Kidney (tissue), 14 donors: ENCODE measurements around the gene GPSM1. TPM values are rescaled to one million over a fixed set of nuclear protein-coding genes. Genes with fewer than 3 reads are reported as not detected.

Experiments
- DNase-seq, 5 donors: peaks; one replicate each; pipeline ENCODE4 v3.0.0-alpha.2; 2013 to 2020
- FAIRE-seq: peaks from 2 replicates; lab custom pipeline; 2012; peaks lifted over from hg19 to GRCh38; lab: Jason Lieb, UNC
- H3K27ac ChIP-seq, 2 donors: one replicate each; pipeline ENCODE4 v1.7.0; 2013; ENCODE audit warnings: low read depth in 2 of 2, low read length in 2 of 2, inconsistent platforms in 1 of 2
- H3K27me3 ChIP-seq: one replicate; pipeline ENCODE4 v1.7.1; 2013; ENCODE audit warnings: low read length, inconsistent platforms; ENCODE audit not compliant: control insufficient read depth, insufficient read depth
- H3K36me3 ChIP-seq, 3 donors: one replicate each; pipeline versions ENCODE4 v1.7.0 to v1.7.1; 2013; ENCODE audit warnings: low read length in 3 of 3, control low read depth in 1 of 3, inconsistent platforms in 1 of 3; ENCODE audit not compliant: insufficient read depth in 3 of 3, control insufficient read depth in 2 of 3
- H3K4me1 ChIP-seq, 3 donors: one replicate each; pipeline versions ENCODE4 v1.7.0 to v1.7.1; 2013; ENCODE audit warnings: low read length in 3 of 3, inconsistent platforms in 1 of 3, low read depth in 1 of 3; ENCODE audit not compliant: control insufficient read depth in 2 of 3, insufficient read depth in 2 of 3
- H3K4me3 ChIP-seq, 3 donors: one replicate each; pipeline versions ENCODE4 v1.7.0 to v1.8.1; 2013; ENCODE audit warnings: low read length in 3 of 3, control low read depth in 1 of 3, inconsistent platforms in 1 of 3
- H3K9ac ChIP-seq, 3 donors: one replicate each; pipeline versions ENCODE4 v1.7.0 to v1.7.1; 2013; ENCODE audit warnings: low read length in 3 of 3, control low read depth in 1 of 3, inconsistent platforms in 1 of 3
- H3K9me3 ChIP-seq, 3 donors: one replicate each; pipeline versions ENCODE4 v1.7.0 to v1.7.1; 2013; ENCODE audit warnings: low read length in 3 of 3, control low read depth in 1 of 3, inconsistent platforms in 1 of 3; ENCODE audit not compliant: control insufficient read depth in 2 of 3, insufficient read depth in 1 of 3
- intact Hi-C: fragments of 100-400 bp; cut with DNase I; formaldehyde crosslinking; loops from one replicate; pipeline ENCODE4 v1.11.1; 2022
- polyA plus RNA-seq: library from polyadenylated mRNA; stranded (reverse); fragments of 350-450 nt; fragmentation: Illumina TruSeq; extraction: RNeasy Lipid Tissue Mini Kit (QIAGEN cat#74804); gene quantifications from one replicate; pipeline ENCODE4 v1.2.3, GENCODE V29; 2014; ENCODE audit warnings: low read depth, low replicate concordance; ENCODE audit not compliant: insufficient read depth
- total RNA-seq: library from RNA; stranded (reverse); fragmentation: NEBNext Ultra II Directional; extraction: Animal tissue kit (Norgen Biotek cat#: 25700); gene quantifications from one replicate; pipeline ENCODE4 v1.2.1, GENCODE V29; 2021
- TF ChIP-seq, protein P1 (sequence below): IDR thresholded peaks from 3 replicates; pipeline ENCODE4 v1.5.1; 2012; ENCODE audit warnings: mild to moderate bottlenecking, moderate library complexity, borderline replicate concordance; ENCODE audit not compliant: insufficient read depth; ENCODE audit errors: extremely low read depth
- donor health status: control.
- donor health status: control.
- donor health status: control.
- donor health status: control.
- donor health status: control.
- donor health status: DM: yes; HTN: yes; CAD: no.
- donor health status: Normal renal cell carcinoma (clear cell type).

Gene GPSM1
- total and polyA plus RNA-seq, 2 donors from 2014 or later, result 11.6 to 11.9 TPM

DNA sequence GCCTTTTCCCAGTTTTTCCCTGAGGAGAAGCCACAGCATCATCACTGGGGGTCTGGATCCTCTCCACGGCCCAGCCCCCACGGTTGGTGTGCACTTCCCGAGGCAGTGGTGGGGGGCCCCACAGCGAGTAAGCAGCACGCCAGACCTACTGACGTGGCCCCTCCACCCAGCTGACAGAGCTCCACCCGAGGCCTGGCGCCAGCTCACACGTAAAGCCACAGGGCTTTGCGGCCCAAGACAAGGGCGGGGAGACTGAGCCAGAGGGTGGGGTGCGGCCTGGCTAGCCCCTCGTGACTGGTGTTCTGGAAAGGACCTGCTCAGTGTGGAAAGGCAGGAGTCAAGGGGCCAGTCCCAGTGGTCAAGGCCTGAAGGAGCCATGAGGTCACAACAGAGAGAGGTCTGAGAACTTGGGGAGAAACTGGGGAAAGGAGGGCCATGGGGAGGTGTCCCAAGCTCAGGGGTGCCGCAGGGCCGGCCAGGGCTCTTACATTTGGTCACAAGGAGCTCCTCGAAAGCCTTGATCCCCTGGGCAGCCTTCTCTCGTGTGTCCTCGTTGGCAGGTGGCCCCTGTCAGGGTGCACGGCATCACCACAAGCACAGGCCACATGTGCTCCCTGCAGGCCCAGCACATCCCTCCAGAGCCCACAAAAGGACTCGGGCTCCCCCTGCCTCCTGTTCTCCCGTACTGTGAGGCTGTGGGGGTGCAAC is 67.1 kb downstream of the GPSM1 start:
- DNase-seq, result no peak
- no peak overlapping the region for H3K4me3 ChIP-seq
- H3K9me3 ChIP-seq, result no peaks in the 10 kb centered on the region
- peaks cover 0 to 8% (median 4%) of the 10 kb centered on the region in 3 donors for H3K4me1 ChIP-seq
- TF ChIP-seq, protein P1, sequence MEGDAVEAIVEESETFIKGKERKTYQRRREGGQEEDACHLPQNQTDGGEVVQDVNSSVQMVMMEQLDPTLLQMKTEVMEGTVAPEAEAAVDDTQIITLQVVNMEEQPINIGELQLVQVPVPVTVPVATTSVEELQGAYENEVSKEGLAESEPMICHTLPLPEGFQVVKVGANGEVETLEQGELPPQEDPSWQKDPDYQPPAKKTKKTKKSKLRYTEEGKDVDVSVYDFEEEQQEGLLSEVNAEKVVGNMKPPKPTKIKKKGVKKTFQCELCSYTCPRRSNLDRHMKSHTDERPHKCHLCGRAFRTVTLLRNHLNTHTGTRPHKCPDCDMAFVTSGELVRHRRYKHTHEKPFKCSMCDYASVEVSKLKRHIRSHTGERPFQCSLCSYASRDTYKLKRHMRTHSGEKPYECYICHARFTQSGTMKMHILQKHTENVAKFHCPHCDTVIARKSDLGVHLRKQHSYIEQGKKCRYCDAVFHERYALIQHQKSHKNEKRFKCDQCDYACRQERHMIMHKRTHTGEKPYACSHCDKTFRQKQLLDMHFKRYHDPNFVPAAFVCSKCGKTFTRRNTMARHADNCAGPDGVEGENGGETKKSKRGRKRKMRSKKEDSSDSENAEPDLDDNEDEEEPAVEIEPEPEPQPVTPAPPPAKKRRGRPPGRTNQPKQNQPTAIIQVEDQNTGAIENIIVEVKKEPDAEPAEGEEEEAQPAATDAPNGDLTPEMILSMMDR, result no peak
- no peak for FAIRE-seq
- no peak overlapping the region for H3K9ac ChIP-seq
- no peak overlapping the region for H3K27ac ChIP-seq
- H3K36me3 ChIP-seq, result peaks cover 0 to 35% (median 22%) of the 10 kb centered on the region in 3 donors
- intact Hi-C loops, result no loop called here
- H3K27me3 ChIP-seq, result no peaks in the 10 kb centered on the region

DNA sequence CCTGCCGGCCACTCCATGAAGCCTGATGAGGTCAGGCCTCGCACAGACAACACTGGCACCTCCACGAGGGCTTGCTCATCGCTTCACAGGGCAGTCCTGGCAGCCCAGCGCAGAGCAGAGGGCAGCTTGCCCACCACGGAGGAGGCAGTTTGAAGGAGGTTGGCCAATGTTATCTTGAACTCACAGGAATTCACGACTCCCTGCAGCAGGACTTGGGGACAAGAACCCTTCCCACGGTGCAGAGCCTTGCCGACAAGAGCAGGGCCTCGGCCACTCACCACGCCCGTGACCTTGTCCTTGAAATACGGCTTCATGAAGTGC is 67.6 kb downstream of the GPSM1 start:
- Histone ChIP-seq H3K4me1 (peaks cover 0 to 9% (median 4%) of the 10 kb centered on the region in 3 donors), H3K36me3 (peaks cover 0 to 30% (median 22%) of the 10 kb centered on the region in 3 donors), H3K27ac (no peak overlapping the region), H3K27me3 (no peaks in the 10 kb centered on the region), H3K9ac (no peak overlapping the region), H3K4me3 (no peak overlapping the region), H3K9me3 (no peaks in the 10 kb centered on the region)
- peak in 1 of 5 donors; percentile 61 for DNase-seq
- no peak for FAIRE-seq
- TF ChIP-seq, protein P1, result no peak
- intact Hi-C loops, result no loop called here

DNA sequence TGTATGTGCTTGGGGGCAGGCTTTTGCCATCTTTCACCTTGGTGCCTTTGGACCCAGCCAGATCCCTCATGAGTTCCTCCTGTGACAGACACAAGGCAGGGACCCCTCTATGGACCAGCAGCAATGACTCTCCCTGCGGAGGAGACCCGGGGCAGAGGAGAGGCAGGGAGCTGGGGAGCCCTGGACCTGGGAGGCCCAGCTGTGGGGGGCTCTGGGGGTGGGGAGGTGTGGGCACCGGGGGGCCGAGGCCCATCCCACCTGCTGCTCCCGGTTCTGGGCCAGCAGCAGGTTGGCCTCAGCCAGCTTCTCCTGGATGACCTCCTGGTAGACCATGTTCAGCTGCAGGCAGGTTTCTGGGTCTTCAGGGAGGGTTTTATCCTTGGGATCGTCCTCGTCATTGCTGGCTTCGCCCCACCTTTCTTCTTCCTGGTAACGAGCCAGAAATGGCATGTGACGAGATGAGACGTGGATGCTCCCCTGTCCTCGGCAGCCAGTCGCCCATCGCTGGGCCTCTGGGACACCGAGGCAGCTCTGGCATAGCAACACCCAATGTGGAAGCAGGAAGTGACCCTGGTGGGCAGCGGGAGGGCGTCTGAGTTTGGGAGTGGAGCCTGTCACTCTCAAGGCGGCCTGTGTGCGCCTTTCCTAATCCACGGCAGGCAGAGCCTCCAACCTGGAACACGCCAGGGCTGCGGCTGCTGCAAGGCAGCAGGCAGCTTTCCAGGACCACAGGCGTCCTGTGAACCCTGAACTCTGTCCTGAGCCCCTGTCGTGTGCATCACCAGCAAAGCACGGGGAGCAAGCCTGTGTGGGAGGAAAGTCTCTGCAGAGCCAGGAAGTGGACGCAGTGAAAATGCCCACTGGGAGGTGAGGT is 68.2 kb downstream of the GPSM1 start:
- H3K9ac ChIP-seq, result no peak overlapping the region
- no peak for FAIRE-seq
- H3K36me3 ChIP-seq, result peaks cover 0 to 30% (median 22%) of the 10 kb centered on the region in 3 donors
- intact Hi-C loops, result no loop called here
- H3K27ac ChIP-seq, result no peak overlapping the region
- no peak for DNase-seq
- no peaks in the 10 kb centered on the region for H3K9me3 ChIP-seq
- H3K4me1 ChIP-seq, result peaks cover 0 to 13% (median 4%) of the 10 kb centered on the region in 3 donors
- no peaks in the 10 kb centered on the region for H3K27me3 ChIP-seq
- TF ChIP-seq, protein P1, result no peak
- no peak overlapping the region for H3K4me3 ChIP-seq
